ENCODE measurements around the gene POU2F2.

DNA sequence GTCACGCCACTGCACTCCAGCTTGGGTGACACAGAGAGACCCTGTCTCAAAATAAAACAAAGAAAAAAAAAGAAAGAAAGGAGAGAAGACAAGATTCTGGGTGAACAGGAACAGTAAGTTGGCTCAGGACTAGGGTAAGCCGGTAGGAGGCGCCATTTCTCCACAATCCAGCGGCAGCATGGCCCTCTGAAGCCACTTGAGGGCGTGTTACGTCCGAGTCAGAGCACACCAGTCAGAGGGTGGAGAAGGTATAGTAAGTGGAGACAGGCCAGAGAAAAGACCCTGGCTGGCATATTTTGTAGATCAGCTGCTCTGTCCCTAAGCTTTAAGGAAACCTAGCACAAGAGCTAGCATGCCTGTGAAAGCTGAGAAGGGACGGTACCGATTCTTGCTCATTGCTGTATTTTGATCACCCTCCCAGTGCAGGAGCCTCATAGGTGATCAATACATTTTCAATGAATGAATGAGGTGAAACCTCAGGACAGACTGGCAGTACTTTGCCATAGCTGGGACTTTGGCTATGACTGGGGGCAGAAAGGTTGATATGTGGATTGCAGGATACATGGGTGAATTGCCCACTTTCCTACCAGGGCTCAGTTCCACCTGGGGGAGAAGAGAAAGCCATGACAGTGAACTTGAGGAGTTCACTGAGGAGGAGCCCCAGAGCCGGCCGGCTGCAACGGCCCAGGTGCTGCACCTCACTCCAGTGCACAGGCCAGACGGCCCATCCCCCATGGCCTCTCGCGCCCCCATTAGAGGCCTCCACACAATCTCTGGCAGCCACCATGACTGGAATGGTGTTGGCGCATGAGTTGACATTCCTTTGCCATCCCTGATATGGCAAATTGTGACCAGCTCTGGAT is 23.5 kb downstream of the POU2F2 start:
- TF ChIP-seq, protein P1, sequence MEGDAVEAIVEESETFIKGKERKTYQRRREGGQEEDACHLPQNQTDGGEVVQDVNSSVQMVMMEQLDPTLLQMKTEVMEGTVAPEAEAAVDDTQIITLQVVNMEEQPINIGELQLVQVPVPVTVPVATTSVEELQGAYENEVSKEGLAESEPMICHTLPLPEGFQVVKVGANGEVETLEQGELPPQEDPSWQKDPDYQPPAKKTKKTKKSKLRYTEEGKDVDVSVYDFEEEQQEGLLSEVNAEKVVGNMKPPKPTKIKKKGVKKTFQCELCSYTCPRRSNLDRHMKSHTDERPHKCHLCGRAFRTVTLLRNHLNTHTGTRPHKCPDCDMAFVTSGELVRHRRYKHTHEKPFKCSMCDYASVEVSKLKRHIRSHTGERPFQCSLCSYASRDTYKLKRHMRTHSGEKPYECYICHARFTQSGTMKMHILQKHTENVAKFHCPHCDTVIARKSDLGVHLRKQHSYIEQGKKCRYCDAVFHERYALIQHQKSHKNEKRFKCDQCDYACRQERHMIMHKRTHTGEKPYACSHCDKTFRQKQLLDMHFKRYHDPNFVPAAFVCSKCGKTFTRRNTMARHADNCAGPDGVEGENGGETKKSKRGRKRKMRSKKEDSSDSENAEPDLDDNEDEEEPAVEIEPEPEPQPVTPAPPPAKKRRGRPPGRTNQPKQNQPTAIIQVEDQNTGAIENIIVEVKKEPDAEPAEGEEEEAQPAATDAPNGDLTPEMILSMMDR (IDR thresholded peaks at IDR 0.05) = peak in 1 of 3 donors; percentile 51
- TF ChIP-seq EP300 (IDR thresholded peaks at IDR 0.05) = no peak
- no peak for TF ChIP-seq POLR2A (IDR thresholded peaks at IDR 0.05)
